Stimulated activated CD4-positive, alpha-beta T cell treated with anti-CD3 and anti-CD28 coated beads, Interleukin-2, amount 100 ng/mL, for 48 hours (primary cell): ENCODE results near the gene SURF1.
A peak's percentile ranks its signal among the peaks of the same experiment; 100 is the strongest.
"Not testable (repeated sequence)": the region's sequence is repeated elsewhere in the genome, so short reads cannot be mapped to it uniquely, and the experiment has no call there.

Experiments used
- DNase-seq, 2 donors: peaks; one replicate each; pipeline ENCODE4 v3.0.0-alpha.2; 2020

Gene SURF1

DNA sequence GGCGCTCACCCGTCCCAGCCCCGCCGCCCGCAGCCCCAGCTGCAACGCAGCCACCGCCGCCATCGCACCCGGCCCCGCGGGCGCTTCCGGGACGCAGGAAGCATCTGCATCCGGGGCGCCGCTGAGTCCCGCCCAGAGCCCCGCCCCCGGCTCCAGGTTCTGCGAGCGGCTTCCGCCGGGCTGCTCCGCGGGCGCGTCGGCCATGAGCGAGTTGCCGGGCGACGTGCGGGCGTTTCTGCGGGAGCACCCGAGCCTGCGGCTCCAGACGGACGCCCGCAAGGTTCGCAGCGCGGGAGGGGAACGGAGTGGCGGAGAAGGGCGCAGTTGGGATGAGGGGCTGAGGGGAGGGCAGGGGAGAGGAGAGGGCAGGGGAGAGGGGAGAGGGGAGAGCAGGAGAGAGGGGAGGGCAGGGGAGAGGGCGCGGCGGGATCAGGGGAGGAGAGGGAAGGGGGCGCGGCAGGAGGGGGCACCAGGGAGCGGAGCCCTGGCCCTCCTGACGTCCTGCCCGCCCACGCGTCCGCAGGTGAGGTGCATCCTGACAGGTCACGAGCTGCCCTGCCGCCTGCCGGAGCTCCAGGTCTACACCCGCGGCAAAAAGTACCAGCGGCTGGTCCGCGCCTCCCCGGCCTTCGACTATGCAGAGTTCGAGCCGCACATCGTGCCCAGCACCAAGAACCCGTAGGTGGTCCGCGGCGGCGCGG is at the start of gene SURF1, which contains the start of gene SURF2:
SURF1 (minus strand) TSS at position 97 of the 701 bp plus-strand sequence; CDS start at position 63, 34 bp downstream.
SURF2 (plus strand) TSS at position 160 of the 701 bp plus-strand sequence; CDS start at position 203, 43 bp downstream.
- peak; percentile 89 to 92 for DNase-seq

DNA sequence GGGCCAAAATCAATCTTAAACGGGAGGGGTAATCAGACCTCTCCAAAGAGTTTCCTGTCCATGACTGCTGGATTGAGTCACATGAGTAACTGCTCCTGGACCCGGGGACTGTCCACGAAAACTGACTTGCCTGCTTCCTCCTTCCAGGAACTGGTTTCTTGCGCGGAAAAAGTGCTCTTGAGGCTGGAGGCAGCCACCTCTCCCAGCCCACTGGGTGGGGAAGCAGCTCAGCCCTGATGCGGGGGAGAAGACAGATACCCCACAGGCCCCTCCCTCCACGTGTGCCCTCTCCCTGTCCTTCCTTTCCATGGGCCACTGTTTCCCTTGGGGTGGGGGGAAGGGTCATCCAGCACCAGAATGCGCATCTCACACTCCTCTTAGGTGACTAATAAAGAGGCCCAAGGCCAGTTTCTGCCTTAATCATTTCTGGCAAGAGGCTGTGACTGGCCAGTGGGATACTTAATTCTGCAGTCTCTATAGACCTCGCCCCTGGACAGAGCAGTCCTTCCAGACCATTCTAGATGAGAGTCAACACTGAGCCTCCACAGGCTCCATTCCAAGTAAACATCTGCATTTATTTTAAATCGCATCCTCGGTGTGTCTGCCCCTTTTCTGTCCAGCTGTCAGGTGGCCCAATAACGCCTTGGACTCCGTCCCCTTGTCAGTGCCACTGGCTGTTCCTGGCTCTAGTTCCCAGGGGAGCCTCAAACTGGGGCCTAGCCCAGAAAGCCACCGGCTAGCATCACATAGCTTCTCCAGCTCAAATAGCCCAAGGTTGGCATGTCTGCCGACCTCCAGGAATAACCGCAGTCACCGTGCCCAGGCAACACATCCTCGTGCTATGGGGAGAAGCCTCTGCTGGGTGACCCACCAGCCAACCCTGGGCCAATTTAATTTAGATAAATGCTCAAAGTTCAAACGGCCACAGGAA is 49.5 kb upstream of the SURF1 start:
- DNase-seq: no peak

DNA sequence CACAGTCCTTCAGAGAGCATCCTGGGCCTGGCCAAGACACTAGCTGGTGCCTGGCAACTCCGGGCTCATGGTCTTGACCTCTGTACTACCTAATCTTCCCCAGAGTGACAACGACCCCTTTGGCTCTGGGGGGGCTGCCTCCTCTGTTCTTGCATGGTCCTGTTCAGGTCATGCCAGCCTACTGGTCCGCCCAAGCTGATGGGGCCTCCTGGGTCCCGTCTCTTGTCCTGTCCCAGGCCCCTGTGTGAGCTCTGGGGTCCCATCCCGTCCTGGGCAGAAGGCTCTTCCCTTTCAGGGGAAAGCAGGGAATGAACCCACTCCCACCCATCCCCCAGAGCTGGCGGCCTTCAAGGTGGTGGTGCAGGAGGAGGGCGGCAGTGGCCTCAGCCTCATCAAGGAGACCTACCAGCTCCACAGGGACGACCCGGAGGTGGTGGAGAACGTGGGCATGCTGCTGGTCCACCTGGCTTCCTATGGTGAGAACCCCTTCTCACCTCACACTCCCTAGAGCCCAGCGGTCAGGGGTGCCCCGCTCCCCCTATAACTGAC is 48.2 kb upstream of the SURF1 start:
- no peak for DNase-seq

DNA sequence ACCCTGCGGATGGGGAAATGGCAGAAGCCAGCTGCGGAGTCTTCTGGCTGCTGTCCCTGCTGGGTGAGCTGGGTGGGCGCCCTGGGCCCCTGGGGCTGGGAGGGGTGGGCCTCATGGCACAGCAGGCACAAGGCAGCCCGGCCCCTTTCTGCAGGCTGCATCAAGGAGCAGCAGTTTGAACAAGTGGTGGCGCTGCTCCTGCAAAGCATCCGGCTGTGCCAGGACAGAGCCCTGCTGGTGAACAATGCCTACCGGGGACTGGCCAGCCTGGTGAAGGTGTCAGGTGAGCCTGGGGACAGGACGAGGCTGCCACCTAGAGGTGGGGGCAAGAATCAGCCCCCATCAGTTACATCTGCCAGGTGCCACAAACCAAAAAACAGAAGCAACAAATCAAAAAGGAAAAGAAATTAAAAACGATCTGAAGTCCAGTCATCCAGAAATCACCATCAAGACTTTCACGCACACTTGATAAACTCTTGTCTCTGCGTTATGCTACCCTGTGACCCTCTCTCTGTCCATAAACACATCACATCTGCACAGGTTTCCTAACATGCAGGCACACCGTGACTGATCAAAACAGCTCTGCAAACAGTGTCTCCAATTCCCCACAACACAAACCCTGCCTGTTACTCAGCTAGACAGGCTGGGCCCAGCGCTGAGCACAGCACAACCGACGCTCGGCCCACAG is 47.6 kb upstream of the SURF1 start:
- DNase-seq: peak; percentile 43 to 55

DNA sequence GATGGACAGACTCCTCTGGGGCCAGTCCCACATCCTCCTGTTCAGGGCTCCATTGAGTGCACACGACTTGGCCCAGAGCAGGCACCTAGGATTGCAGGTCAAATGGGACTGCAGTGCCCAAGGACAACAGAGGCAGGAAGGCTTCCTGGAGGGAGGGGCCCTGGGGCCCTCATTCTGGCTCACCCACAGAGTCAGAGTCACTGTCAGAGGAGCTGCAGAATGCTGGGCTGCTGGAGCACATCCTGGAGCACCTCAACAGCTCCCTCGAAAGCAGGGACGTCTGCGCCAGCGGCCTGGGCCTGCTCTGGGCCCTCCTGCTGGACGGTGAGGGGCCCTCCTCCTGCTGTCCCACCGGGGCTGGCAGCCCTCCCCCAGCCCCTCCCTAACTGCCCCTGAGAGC is 46.4 kb upstream of the SURF1 start:
- DNase-seq: no peak

DNA sequence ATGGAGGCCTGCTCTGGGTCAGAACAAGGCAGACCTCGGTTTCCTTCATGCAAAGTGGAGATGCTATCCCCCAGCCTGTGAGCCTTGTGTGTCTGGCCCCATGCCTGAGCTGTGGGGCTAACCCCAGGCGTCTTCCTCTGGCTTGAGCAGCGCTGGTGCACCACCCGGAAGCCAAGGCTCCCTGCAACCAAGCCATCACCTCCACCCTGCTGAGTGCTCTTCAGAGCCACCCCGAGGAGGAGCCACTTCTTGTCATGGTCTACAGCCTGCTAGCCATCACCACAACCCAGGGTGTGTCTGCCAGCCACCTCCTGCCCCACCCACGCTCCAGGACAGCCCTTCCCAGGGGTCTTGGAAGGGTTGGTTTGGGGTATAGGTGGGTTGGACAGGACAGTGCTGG is 45.3 kb upstream of the SURF1 start:
- no peak for DNase-seq

- no peak for DNase-seq
Observed at GRCh38 chr9:133400292-133400691, 44.0 kb upstream of the SURF1 start.

GRCh38 chr9:133397895-133398294 is 41.6 kb upstream of the SURF1 start:
- no peak for DNase-seq

- DNase-seq: no peak
Observed at GRCh38 chr9:133397370-133397769, 41.1 kb upstream of the SURF1 start.

DNA sequence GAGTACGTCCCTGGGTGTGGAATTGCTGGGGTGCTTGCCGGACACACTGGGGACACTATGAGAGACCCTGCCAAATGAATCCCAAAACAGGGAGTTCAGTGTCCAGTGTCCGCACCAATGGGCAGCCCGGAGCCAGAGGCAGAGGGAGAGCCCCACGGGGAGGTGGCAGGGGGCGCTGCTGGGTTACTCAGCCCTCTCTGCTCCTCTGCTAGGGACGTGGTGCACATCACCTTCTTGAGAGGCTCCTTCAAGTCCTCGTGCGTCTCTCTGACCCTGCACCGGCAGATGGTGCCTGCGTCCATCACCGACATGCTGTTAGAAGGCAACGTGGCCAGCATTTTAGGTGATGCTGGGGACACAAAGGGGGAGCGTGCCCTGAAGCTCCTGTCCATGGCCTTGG is 40.7 kb upstream of the SURF1 start:
- DNase-seq: no peak

DNA sequence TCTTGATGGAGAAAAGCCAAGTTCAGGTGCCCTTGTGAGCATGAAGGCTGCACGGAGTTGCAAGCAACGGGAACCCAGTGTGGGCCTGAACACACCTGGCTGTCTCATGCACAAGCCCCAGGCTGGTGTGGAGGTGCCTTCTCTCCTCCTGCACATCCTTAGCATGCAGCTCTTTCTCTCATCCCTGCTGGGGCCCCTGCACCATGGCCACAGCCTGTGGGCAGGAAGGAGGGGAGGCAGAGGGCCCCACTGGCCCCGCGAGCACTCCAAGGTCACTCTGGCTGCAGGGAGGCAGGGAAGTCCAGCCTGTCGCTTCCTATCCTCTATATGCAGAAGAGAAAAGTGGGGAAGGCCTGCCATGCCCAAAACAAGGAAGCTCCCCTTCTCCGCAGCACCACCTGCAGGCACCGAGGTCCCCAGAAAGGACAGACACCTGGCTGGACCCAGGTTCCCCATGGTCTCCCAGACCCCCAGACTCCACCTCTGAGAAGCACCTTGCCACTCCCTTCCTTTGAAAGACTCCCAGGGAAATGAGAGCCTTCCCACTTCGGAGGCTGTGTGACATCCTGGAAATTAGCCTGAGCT is 38.5 kb upstream of the SURF1 start:
- no peak for DNase-seq

DNA sequence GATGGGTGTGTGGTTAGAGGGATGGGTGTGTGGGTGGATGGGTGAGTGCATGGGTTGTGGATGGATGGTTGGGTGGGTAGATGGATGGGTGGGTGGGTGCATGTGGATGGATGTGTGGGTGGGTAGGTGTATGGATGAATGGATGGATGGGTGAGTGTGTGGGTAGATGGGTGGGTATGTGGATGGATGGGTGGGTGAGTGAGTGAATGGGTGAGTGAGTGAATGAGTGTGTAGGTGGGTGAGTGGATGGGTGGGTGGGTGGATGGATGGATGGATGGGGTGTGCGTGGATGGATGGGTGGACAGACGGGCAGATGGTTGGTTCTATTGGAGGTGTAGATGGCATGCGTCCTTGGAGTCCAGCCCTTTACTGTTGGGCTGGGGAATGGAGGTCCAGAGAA is 37.1 kb upstream of the SURF1 start:
- DNase-seq: no peak

GRCh38 chr9:133392308-133392707 is 36.0 kb upstream of the SURF1 start:
- DNase-seq: not testable (repeated sequence)

DNA sequence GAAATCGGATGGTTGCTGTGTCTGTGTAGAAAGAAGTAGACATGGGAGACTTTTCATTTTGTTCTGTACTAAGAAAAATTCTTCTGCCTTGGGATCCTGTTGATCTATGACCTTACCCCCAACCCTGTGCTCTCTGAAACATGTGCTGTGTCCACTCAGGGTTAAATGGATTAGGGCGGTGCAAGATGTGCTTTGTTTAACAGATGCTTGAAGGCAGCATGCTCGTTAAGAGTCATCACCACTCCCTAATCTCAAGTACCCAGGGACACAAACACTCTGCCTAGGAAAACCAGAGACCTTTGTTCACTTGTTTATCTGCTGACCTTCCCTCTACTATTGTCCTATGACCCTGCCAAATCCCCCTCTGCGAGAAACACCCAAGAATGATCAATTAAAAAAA is 35.2 kb upstream of the SURF1 start:
- DNase-seq: not testable (repeated sequence)

GRCh38 chr9:133390713-133391112 is 34.4 kb upstream of the SURF1 start:
- no peak for DNase-seq

GRCh38 chr9:133389562-133389961 is 33.3 kb upstream of the SURF1 start:
- DNase-seq: no peak

- DNase-seq: no peak
Observed at GRCh38 chr9:133389025-133389557, 32.8 kb upstream of the SURF1 start.

DNA sequence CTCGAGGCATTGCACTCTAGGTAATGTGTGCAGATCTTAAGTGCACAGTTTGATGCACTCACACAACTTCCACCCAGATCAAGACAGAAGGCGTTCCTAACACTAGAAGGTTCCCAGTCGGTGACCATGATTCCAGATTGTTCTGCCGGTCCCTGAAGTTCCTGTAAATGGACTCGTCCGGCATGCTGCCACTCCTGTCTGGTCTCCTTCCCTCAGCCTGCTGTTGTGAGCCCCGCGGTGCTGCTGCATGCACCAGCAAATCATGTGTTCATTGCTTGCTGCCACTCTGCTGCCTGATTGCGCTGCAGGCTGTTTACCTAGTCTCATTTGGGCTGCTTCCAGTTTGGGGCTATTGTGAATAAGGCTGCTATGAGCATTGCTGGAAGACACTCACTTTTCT is 31.4 kb upstream of the SURF1 start:
- DNase-seq: no peak

- DNase-seq: no peak
Observed at GRCh38 chr9:133386338-133386737, 30.1 kb upstream of the SURF1 start.

DNA sequence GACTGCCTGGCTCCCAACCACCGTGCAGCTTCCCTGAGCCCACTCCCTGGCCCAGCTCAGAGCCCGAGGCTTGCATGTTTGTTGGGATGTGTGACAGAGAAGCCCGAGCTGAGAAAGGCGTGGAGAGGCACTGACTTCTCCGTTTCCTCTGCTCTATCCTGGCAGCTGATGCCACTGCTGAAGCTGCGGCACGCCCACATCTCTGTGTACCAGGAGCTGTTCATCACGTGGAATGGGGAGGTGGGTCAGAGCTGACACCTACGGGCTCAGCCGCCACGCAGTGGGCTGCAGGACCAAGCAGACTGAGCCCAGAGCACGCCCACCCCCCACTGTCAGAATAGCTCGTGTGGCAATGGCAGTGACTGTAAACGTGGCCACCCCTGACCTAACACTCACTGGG is 29.2 kb upstream of the SURF1 start:
- no peak for DNase-seq

DNA sequence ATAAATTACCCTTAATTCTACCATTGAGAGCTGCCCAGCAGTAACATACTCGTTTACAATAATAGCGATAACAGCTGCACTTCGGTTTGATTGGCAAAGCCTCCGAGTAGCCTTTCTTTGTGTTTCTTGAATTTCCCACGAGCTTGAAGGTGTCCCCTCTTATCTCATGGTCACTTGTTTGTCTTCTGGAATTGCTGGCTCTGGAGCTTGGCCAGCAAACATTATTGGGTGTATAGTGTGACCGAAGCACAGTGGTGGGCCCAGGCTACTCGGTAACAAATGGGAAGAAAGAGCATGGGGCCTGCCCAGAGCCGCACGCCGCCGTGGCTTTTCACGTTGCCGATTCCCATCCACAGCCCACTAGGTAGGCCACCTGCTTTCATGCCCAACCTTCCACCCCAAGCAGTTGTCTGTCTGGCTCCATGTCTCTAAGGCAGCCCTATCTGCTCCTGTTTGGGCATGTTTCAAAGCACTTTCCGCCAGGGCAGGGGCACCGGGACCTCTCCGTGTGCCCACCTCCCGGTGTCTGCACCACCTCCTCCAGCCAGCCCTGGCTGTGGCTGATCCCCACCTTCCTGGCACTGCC is 28.5 kb upstream of the SURF1 start:
- no peak for DNase-seq

DNA sequence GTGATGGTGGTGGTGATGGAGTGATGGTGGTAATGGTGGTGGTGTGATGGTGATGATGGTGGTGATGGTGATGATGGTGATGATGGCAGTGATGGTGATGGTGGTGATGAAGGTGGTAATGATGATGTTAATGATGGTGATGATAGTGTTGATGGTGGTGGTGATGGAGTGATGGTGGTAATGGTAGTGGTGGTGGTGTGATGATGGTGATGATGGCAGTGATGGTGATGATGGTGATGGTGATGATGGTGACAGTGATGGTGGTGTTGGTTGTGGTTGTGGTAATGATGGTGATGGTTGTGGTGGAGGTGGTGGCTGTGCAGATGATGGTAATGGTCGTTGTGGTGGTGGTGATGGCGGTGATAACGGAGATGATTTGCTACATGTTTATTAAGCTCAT is 27.2 kb upstream of the SURF1 start:
- no peak for DNase-seq
